IMR-90 (cell line): ENCODE measurements around the gene ETF1. TPM values are rescaled to one million over a fixed set of nuclear protein-coding genes. Genes with fewer than 3 reads are reported as not detected.

Experiments used
- ATAC-seq: fragments of 200-7000 bp; cut with Tn5 transposase; 2 replicates; pipeline ENCODE4 v1.9.1; 2020; ENCODE audit warnings: low read depth, mild to moderate bottlenecking, moderate library complexity
- BruUV-seq: library from RNA; stranded (reverse); fragments of 400-500 nt; replicated peaks from 2 replicates; lab custom pipeline; 2021; lab: Mats Ljungman, UMichigan
- CTCF ChIA-PET: fragments of 300-600 bp; formaldehyde crosslinking; extraction: SDS; loops from one replicate; lab custom pipeline; 2021; ENCODE audit warnings: antibody characterized with exemption; lab: Yijun Ruan, JAX
- POLR2A ChIA-PET: fragments of 300-600 bp; sonication (Branson Sonifier 250); formaldehyde crosslinking; loops from one replicate; lab custom pipeline; 2022; ENCODE audit warnings: antibody characterized with exemption; ENCODE audit not compliant: unreplicated experiment; lab: Charles Lee
- DNase-seq: peaks from one replicate; pipeline ENCODE4 v3.0.0; 2013
- H2AFZ ChIP-seq: replicated peaks from 2 replicates; pipeline ENCODE3; 2013; ENCODE audit warnings: low read length, mild to moderate bottlenecking; ENCODE audit not compliant: poor library complexity
- H2AK5ac ChIP-seq: 2 replicates; pipeline ENCODE4 v1.6.1; 2013; ENCODE audit warnings: low read depth, low read length, inconsistent platforms
- H2AK9ac ChIP-seq: replicated peaks from 2 replicates; pipeline ENCODE3; 2013; ENCODE audit warnings: mild to moderate bottlenecking, low read depth, low read length, moderate library complexity; ENCODE audit not compliant: poor library complexity
- H2BK120ac ChIP-seq: 2 replicates; pipeline ENCODE4 v1.6.1; 2013; ENCODE audit warnings: low read depth, low read length, inconsistent platforms
- H2BK15ac ChIP-seq: 3 replicates; pipeline ENCODE4 v1.6.1; 2013; ENCODE audit warnings: low read depth, low read length, inconsistent platforms
- H2BK20ac ChIP-seq: 2 replicates; pipeline ENCODE4 v1.6.1; 2013; ENCODE audit warnings: low read depth, mild to moderate bottlenecking, inconsistent platforms, low read length, moderate library complexity
- H2BK5ac ChIP-seq: 2 replicates; pipeline ENCODE4 v1.6.1; 2013; ENCODE audit warnings: mild to moderate bottlenecking, low read depth, low read length, inconsistent platforms; ENCODE audit not compliant: poor library complexity, severe bottlenecking
- H3K14ac ChIP-seq: replicated peaks from 2 replicates; pipeline ENCODE4 v1.6.1; 2013; ENCODE audit warnings: low read depth, low read length, inconsistent platforms
- H3K18ac ChIP-seq: 2 replicates; pipeline ENCODE4 v1.6.1; 2013; ENCODE audit warnings: low read depth, low read length, control low read depth
- H3K23ac ChIP-seq: 2 replicates; pipeline ENCODE4 v1.6.1; 2013; ENCODE audit warnings: low read depth, low read length, inconsistent platforms
- H3K27ac ChIP-seq: 2 replicates; pipeline ENCODE4 v1.5.1; 2013; ENCODE audit warnings: mild to moderate bottlenecking, control low read depth, low read length; ENCODE audit not compliant: insufficient read depth
- H3K27me3 ChIP-seq: 2 replicates; pipeline ENCODE4 v1.6.1; 2013; ENCODE audit warnings: low read length; ENCODE audit not compliant: control insufficient read depth, insufficient read depth
- H3K36me3 ChIP-seq: 2 replicates; pipeline ENCODE4 v1.6.1; 2013; ENCODE audit warnings: low read length, mixed read lengths; ENCODE audit not compliant: control insufficient read depth, insufficient read depth
- H3K4ac ChIP-seq: 2 replicates; pipeline ENCODE4 v1.6.1; 2013; ENCODE audit warnings: low read depth, low read length, inconsistent platforms
- H3K4me1 ChIP-seq: 2 replicates; pipeline ENCODE4 v1.6.1; 2013; ENCODE audit warnings: low read length, mixed read lengths; ENCODE audit not compliant: control insufficient read depth, insufficient read depth
- H3K4me2 ChIP-seq: 2 replicates; pipeline ENCODE4 v1.6.1; 2013; ENCODE audit warnings: low read depth, mild to moderate bottlenecking, control low read depth, low read length, moderate library complexity
- H3K4me3 ChIP-seq: 2 replicates; pipeline ENCODE4 v1.5.1; 2013; ENCODE audit warnings: low read depth, mild to moderate bottlenecking, control low read depth, low read length, moderate library complexity; ENCODE audit not compliant: insufficient read depth
- H3K56ac ChIP-seq: 2 replicates; pipeline ENCODE4 v1.6.1; 2013; ENCODE audit warnings: low read length, inconsistent platforms; ENCODE audit not compliant: insufficient read depth; ENCODE audit errors: extremely low read depth
- H3K79me1 ChIP-seq, 2 experiments: 2 replicates each; pipeline ENCODE4 v1.6.1; 2013; ENCODE audit warnings: low read length in 2 of 2, inconsistent platforms in 1 of 2, low read depth in 1 of 2
- H3K9ac ChIP-seq: 2 replicates; pipeline ENCODE4 v1.6.1; 2013; ENCODE audit warnings: low read depth, low read length, control low read depth
- H3K9me1 ChIP-seq: 2 replicates; pipeline ENCODE4 v1.6.1; 2013; ENCODE audit warnings: low read length, inconsistent platforms; ENCODE audit not compliant: insufficient read depth
- H3K9me3 ChIP-seq: 2 replicates; pipeline ENCODE4 v1.6.1; 2013; ENCODE audit warnings: low read length; ENCODE audit not compliant: control insufficient read depth, insufficient read depth
- H4K20me1 ChIP-seq: 2 replicates; pipeline ENCODE4 v1.6.1; 2013; ENCODE audit warnings: low read length, inconsistent platforms; ENCODE audit not compliant: insufficient read depth
- H4K5ac ChIP-seq: 2 replicates; pipeline ENCODE4 v1.6.1; 2013; ENCODE audit warnings: mild to moderate bottlenecking, low read depth, low read length, control low read depth
- H4K8ac ChIP-seq, 2 experiments: 2 replicates each; pipeline ENCODE4 v1.6.1; 2013; ENCODE audit warnings: low read depth in 2 of 2, low read length in 2 of 2, control low read depth in 1 of 2, inconsistent platforms in 1 of 2
- H4K91ac ChIP-seq: 2 replicates; pipeline ENCODE4 v1.6.1; 2013; ENCODE audit warnings: low read depth, low read length, inconsistent platforms; ENCODE audit not compliant: insufficient read depth
- CHD1 ChIP-seq: IDR thresholded peaks from 2 replicates; pipeline ENCODE4 v1.6.1; 2012; ENCODE audit warnings: low read depth, low read length, improper control_type of control experiment
- FOS ChIP-seq: fragments of 150-350 bp; IDR thresholded peaks from 2 replicates; pipeline ENCODE4 v1.6.1; 2016; ENCODE audit warnings: low read depth, low read length
- MAZ ChIP-seq: IDR thresholded peaks from 2 replicates; pipeline ENCODE4 v1.6.1; 2012; ENCODE audit warnings: low read depth, mild to moderate bottlenecking, low read length, improper control_type of control experiment, moderate library complexity, borderline replicate concordance
- MXI1 ChIP-seq: IDR thresholded peaks from 2 replicates; pipeline ENCODE4 v1.6.1; 2012; ENCODE audit warnings: low read depth, mild to moderate bottlenecking, low read length, moderate library complexity, borderline replicate concordance
- NFE2L2 ChIP-seq: fragments of 150-350 bp; IDR thresholded peaks from 2 replicates; pipeline ENCODE4 v1.6.1; 2016; ENCODE audit warnings: low read depth, mild to moderate bottlenecking, low read length
- POLR2A ChIP-seq: IDR thresholded peaks from 2 replicates; pipeline ENCODE4 v1.6.1; 2012; ENCODE audit warnings: mild to moderate bottlenecking, low read depth, low read length
- RAD21 ChIP-seq: IDR thresholded peaks from 2 replicates; pipeline ENCODE4 v1.6.1; 2012; ENCODE audit warnings: low read length, improper control_type of control experiment
- RCOR1 ChIP-seq: IDR thresholded peaks from 2 replicates; pipeline ENCODE4 v1.6.1; 2012; ENCODE audit warnings: mild to moderate bottlenecking, low read length, improper control_type of control experiment; ENCODE audit not compliant: insufficient replicate concordance
- RFX5 ChIP-seq: IDR thresholded peaks from 2 replicates; pipeline ENCODE4 v1.8.0; 2012; ENCODE audit warnings: low read depth, mild to moderate bottlenecking, low read length, moderate library complexity
- SMC3 ChIP-seq: fragments of 150-350 bp; IDR thresholded peaks from 2 replicates; pipeline ENCODE4 v1.6.1; 2016; ENCODE audit warnings: low read depth, mild to moderate bottlenecking, antibody characterized with exemption, low read length, moderate library complexity
- WGBS, 2 experiments: methylation state at CpG; one replicate each; pipeline versions ENCODE4 v1.1.5 to v1.1.7; 2013; ENCODE audit warnings: missing lambda C conversion rate in 2 of 2; ENCODE audit not compliant: insufficient read length in 1 of 2; ENCODE audit errors: extremely low coverage in 2 of 2; 5-methylcytosine and 5-hydroxymethylcytosine counted together
- dilution Hi-C: fragments of 300-500 bp; cut with HindIII; formaldehyde crosslinking; loops from one replicate; pipeline ENCODE4 v1.14.3; 2018; ENCODE audit warnings: low sequenced_read_pairs; ENCODE audit not compliant: unreplicated experiment
- in situ Hi-C: fragments of 300-500 bp; cut with MboI; formaldehyde crosslinking; loops from 3 replicates; pipeline ENCODE4 v1.14.3; 2019; ENCODE audit warnings: low sequenced_read_pairs, inconsistent platforms, mixed read lengths
- intact Hi-C: fragments of 100-400 bp; cut with micrococcal nuclease; formaldehyde crosslinking; loops from 2 replicates; pipeline ENCODE4 v1.10.0; 2022
- polyA plus RNA-seq, 3 experiments: library from polyadenylated mRNA; depleted of rRNA; stranded (reverse); fragments of >200 nt; gene quantifications; 2 replicates each; pipeline ENCODE4 v1.2.3, GENCODE V29; 2012; ENCODE audit warnings: low replicate concordance in 1 of 3
- total RNA-seq: library from RNA; depleted of rRNA; stranded (reverse); fragments of >200 nt; gene quantifications from 2 replicates; pipeline ENCODE4 v1.2.3, GENCODE V29; 2012
- TF ChIP-seq, protein P1 (sequence below): conservative IDR thresholded peaks from 2 replicates; pipeline ENCODE4 v1.5.1; 2012; ENCODE audit warnings: mild to moderate bottlenecking, low read depth, low read length, improper control_type of control experiment

The ETF1 gene
- total and polyA plus RNA-seq, 2 of the 4 experiments (the other 2 are of a cell fraction), result 53.2 to 126 TPM

- H3K27me3 ChIP-seq, result no peaks in the 10 kb centered on the region
- peaks cover 5 to 64% of the 10 kb centered on the region in 2 experiments; a peak in 2 of 4 replicates for H3K79me1 ChIP-seq
- H4K20me1 ChIP-seq, result peaks cover 19% of the 10 kb centered on the region
- peaks cover 7% of the 10 kb centered on the region for H3K36me3 ChIP-seq
- no peak for TF ChIP-seq POLR2A
- no peak for TF ChIP-seq SMC3
- no peak for TF ChIP-seq MAZ
- TF ChIP-seq NFE2L2, result no peak
- TF ChIP-seq CHD1, result no peak
- TF ChIP-seq, protein P1, sequence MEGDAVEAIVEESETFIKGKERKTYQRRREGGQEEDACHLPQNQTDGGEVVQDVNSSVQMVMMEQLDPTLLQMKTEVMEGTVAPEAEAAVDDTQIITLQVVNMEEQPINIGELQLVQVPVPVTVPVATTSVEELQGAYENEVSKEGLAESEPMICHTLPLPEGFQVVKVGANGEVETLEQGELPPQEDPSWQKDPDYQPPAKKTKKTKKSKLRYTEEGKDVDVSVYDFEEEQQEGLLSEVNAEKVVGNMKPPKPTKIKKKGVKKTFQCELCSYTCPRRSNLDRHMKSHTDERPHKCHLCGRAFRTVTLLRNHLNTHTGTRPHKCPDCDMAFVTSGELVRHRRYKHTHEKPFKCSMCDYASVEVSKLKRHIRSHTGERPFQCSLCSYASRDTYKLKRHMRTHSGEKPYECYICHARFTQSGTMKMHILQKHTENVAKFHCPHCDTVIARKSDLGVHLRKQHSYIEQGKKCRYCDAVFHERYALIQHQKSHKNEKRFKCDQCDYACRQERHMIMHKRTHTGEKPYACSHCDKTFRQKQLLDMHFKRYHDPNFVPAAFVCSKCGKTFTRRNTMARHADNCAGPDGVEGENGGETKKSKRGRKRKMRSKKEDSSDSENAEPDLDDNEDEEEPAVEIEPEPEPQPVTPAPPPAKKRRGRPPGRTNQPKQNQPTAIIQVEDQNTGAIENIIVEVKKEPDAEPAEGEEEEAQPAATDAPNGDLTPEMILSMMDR, result no peak
- TF ChIP-seq FOS, result no peak
- TF ChIP-seq MXI1, result no peak
- TF ChIP-seq RCOR1, result no peak
- no peak for TF ChIP-seq RFX5
- no peak for TF ChIP-seq RAD21
- no peak overlapping the region for H3K18ac ChIP-seq
- ChIA-PET POLR2A (no interaction called here), CTCF (interaction anchor here (1.1 kb wide), 1 partner anchor 88 kb away, joined by 3 read pairs; no protein-coding TSS in a partner anchor)
- H3K9me3 ChIP-seq, result no peaks in the 10 kb centered on the region
- no peak overlapping the region for H3K9ac ChIP-seq
- H4K8ac ChIP-seq, result no peak overlapping the region
- no peak overlapping the region for H3K4me2 ChIP-seq
- intact Hi-C loops (no loop called here), in situ Hi-C loops (no loop called here), dilution Hi-C loops (no loop called here)
- WGBS, 2 experiments, result no CpG with 5 or more reads among the region's 5 CpGs
- H2BK15ac ChIP-seq, result no peak overlapping the region
- H3K56ac ChIP-seq, result no peak overlapping the region
- ATAC-seq, result no peak
- H4K5ac ChIP-seq, result no peak overlapping the region
- no TSS peak for BruUV-seq
- no peak for DNase-seq
- H2AK5ac ChIP-seq, result no peak overlapping the region
- H3K27ac ChIP-seq, result no peak overlapping the region
- H3K4me3 ChIP-seq, result no peak overlapping the region
- no peak overlapping the region for H4K91ac ChIP-seq
- H2BK20ac ChIP-seq, result no peak overlapping the region
- no peak overlapping the region for H2BK120ac ChIP-seq
- H3K14ac ChIP-seq, result no peak overlapping the region
- H3K23ac ChIP-seq, result no peak overlapping the region
- H3K4ac ChIP-seq, result no peak overlapping the region
- peaks cover 10% of the 10 kb centered on the region; the same call in 1 of the 2 replicates for H3K9me1 ChIP-seq
- no peak overlapping the region for H2BK5ac ChIP-seq
- H2AFZ ChIP-seq, result no peak overlapping the region
- H3K4me1 ChIP-seq, result peaks cover 6% of the 10 kb centered on the region
- no peak overlapping the region for H2AK9ac ChIP-seq
Measured at GRCh38 chr5:138549414-138549813, 6.4 kb upstream of the ETF1 start.
